Uterus (tissue), 4 donors: Measurements from ENCODE around the gene BEND7. TPM values are rescaled to one million over a fixed set of nuclear protein-coding genes. Genes with fewer than 3 reads are reported as not detected.
A peak's percentile ranks its signal among the peaks of the same experiment; 100 is the strongest.

ENCODE experiments used
- DNase-seq, 2 donors: peaks; one replicate each; pipeline ENCODE4 v3.0.0-alpha.2; 2019 to 2020
- H3K27ac ChIP-seq, 2 donors: fragments of 200-600 bp; sonication (generic); 1 replicate in 1 of 2; 2 replicates in 1 of 2; pipeline ENCODE4 v1.5.1; 2016 to 2018
- H3K27me3 ChIP-seq, 2 donors: fragments of 200-600 bp; sonication (generic); one replicate each; pipeline ENCODE4 v1.5.1; 2018 to 2019; ENCODE audit warnings: control low read depth in 1 of 2
- H3K36me3 ChIP-seq, 2 donors: fragments of 200-600 bp; sonication (generic); one replicate each; pipeline ENCODE4 v1.5.1; 2019; ENCODE audit warnings: control low read depth in 1 of 2
- H3K4me1 ChIP-seq, 2 donors: fragments of 200-600 bp; sonication (generic); one replicate each; pipeline ENCODE4 v1.5.1; 2018 to 2019; ENCODE audit warnings: control low read depth in 1 of 2
- H3K4me3 ChIP-seq, 2 donors: fragments of 200-600 bp; sonication (generic); 1 replicate in 1 of 2; 2 replicates in 1 of 2; pipeline ENCODE4 v1.5.1; 2018 to 2019; ENCODE audit warnings: mild to moderate bottlenecking in 1 of 2
- H3K9me3 ChIP-seq, 2 donors: fragments of 200-600 bp; sonication (generic); one replicate each; pipeline ENCODE4 v1.5.1; 2019; ENCODE audit warnings: control low read depth in 1 of 2
- CTCF ChIP-seq, 4 experiments: fragments of 200-600 bp in 2 of 4; fragments of 450-650 bp in 2 of 4; sonication (generic) in 2 of 4; IDR thresholded peaks; one replicate each; pipeline ENCODE4 v1.5.1; 2016 to 2019; ENCODE audit warnings: antibody characterized with exemption in 4 of 4, mild to moderate bottlenecking in 2 of 4, moderate library complexity in 1 of 4
- POLR2A ChIP-seq, 2 donors: fragments of 450-650 bp; IDR thresholded peaks; one replicate each; pipeline ENCODE4 v1.6.1; 2016; ENCODE audit warnings: antibody characterized with exemption in 2 of 2, mild to moderate bottlenecking in 1 of 2, moderate library complexity in 1 of 2
- intact Hi-C: fragments of 100-400 bp; cut with DNase I; formaldehyde crosslinking; loops from one replicate; pipeline ENCODE4 v1.15.1; 2023; ENCODE audit warnings: low total_unique reads
- total RNA-seq, 4 donors: library from RNA; depleted of rRNA in 3 of 4; stranded (reverse); fragments of >200 nt in 3 of 4; gene quantifications; one replicate each; pipeline versions ENCODE4 v1.1.0 to v1.2.4, GENCODE V29; 2014 to 2023
- donor health status: DM: yes; HTN: yes; CAD: no.

BEND7 gene, protein sequence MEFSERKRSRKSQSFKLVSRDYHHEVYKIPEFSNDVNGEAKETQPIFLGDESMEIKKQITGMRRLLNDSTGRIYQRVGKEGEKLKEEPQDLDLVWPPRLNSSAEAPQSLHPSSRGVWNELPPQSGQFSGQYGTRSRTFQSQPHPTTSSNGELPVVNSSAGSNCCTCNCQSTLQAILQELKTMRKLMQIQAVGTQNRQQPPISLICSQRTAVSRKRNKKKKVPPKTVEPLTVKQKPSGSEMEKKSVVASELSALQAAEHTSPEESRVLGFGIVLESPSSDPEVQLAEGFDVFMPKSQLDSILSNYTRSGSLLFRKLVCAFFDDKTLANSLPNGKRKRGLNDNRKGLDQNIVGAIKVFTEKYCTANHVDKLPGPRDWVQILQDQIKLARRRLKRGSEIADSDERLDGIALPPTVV
- total RNA-seq: 10 to 100 TPM in 2 of 4 donors, 1 to 10 TPM in 2; 3.3 to 32.7 (median 11.9) TPM

DNA sequence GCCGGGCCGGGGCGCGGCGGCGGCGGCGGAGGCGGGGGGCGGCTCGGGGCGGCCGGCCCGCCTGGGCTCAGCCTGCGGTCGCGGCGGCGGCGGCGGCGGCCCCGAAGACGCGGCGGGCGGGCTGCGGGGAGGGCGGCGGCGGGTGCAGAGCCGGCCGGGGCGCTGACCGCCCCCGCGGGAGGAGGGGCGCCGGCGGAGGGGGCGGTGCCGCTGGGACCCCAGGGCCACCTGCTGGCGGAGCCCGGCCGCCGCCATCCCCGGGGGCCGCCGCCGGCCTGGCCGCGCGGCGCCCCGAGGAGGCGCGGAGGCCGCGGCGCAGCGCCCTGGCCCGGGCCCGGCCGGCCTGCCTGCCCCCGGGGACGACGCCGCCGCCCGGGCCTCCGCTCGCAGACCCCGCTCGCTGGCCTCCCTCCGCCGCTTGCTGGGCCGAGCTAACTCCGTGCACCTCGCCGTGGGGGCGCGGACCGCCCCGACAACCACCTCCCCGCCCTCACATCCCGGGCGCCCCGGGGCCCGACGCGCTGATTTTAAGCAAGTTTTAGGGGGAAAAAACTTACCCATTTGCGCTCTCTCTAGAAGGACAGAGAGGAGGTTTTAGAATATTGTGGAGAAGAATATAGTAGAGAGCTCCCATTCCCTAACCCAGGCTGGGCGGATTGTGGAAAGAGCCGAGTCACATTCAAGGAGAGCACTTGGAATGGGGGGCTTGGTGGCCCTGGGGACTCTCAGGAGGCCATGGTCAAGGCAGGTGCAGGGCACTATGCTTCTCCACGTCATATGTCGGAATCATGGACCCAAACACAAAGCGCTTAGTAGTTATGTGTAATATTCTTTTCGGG lies at the start of gene BEND7:
Gene BEND7 (minus strand): TSS at position 140 of the 839 bp plus-strand sequence. CDS start 481 bp downstream, outside the sequence.
- Histone ChIP-seq H3K4me3 (peak within 1 kb of the TSS; percentile 55 to 62), H3K36me3 (no peaks in the 10 kb centered on the region), H3K9me3 (no peaks in the 10 kb centered on the region), H3K4me1 (peaks cover 0 to 5% of the 10 kb centered on the region in 2 donors), H3K27me3 (no peaks in the 10 kb centered on the region), H3K27ac (peak within 1 kb of the TSS; percentile 85 to 90)
- peak in 1 of 4 experiments; percentile 32 for TF ChIP-seq CTCF (IDR thresholded peaks at IDR 0.05)
- TF ChIP-seq POLR2A (IDR thresholded peaks at IDR 0.05): no peak
- intact Hi-C loops: no loop called here
- peak; percentile 20 to 47 for DNase-seq

DNA sequence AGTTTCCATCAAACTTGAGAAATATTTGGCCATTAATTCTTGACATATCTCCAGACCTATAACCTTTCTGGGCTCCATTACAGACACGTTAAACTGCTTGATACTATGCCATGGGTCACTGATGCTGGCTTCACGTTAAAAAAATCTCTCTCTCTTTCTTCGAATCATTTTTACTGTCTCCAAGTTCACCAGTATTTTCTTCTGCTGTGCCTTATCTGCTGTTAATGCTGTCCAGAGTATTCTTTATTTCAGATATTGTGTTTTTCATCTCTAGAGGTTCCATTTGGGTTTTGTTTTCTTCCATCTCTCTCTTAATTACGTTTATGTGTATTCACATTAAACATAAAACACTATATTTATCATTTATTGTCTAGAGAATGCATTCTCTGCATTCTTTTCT lies 45.1 kb upstream of the BEND7 start:
- no peak overlapping the region for H3K27ac ChIP-seq
- DNase-seq: no peak
- TF ChIP-seq POLR2A (IDR thresholded peaks at IDR 0.05) (no peak), CTCF (IDR thresholded peaks at IDR 0.05) (no peak)

GRCh38 chr10:13571541-13571940 lies 42.7 kb upstream of the BEND7 start:
- no peaks in the 10 kb centered on the region for H3K9me3 ChIP-seq
- TF ChIP-seq CTCF (IDR thresholded peaks at IDR 0.05): no peak
- intact Hi-C loops: no loop called here
- DNase-seq: no peak
- H3K36me3 ChIP-seq: no peaks in the 10 kb centered on the region
- no peaks in the 10 kb centered on the region for H3K27me3 ChIP-seq
- H3K4me1 ChIP-seq: no peaks in the 10 kb centered on the region
- H3K27ac ChIP-seq: no peak overlapping the region
- H3K4me3 ChIP-seq: no peak overlapping the region

More for the DNA sequence above, 45.1 kb upstream of the BEND7 start:
- Histone ChIP-seq H3K4me3 (no peak overlapping the region), H3K27me3 (no peaks in the 10 kb centered on the region), H3K9me3 (no peaks in the 10 kb centered on the region), H3K36me3 (no peaks in the 10 kb centered on the region), H3K4me1 (no peaks in the 10 kb centered on the region)
- intact Hi-C loops: no loop called here

DNA sequence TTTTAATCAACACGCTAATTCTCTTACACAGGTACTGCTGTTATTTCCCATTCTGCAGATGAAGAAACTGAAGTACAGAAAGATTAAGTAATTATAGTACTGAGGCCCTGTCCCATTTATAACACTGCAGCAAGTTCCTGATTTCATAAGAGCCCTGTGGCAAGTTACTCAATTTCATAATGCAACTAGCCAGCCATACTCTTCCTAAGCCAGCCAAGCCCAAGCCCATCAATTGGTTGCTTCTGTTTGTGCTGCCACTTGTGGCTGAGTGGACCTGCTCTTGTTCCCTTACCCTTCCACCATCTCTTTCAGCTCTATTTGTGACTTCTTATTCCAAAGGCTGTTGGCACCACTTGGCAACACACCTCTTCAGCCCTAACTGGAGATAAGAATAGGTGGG lies 38.2 kb upstream of the BEND7 start:
- Histone ChIP-seq H3K4me3 (no peak overlapping the region), H3K27ac (no peak overlapping the region), H3K4me1 (no peaks in the 10 kb centered on the region), H3K9me3 (no peaks in the 10 kb centered on the region), H3K36me3 (no peaks in the 10 kb centered on the region), H3K27me3 (no peaks in the 10 kb centered on the region)
- intact Hi-C loops: no loop called here
- DNase-seq: no peak
- TF ChIP-seq CTCF (IDR thresholded peaks at IDR 0.05) (no peak), POLR2A (IDR thresholded peaks at IDR 0.05) (no peak)

DNA sequence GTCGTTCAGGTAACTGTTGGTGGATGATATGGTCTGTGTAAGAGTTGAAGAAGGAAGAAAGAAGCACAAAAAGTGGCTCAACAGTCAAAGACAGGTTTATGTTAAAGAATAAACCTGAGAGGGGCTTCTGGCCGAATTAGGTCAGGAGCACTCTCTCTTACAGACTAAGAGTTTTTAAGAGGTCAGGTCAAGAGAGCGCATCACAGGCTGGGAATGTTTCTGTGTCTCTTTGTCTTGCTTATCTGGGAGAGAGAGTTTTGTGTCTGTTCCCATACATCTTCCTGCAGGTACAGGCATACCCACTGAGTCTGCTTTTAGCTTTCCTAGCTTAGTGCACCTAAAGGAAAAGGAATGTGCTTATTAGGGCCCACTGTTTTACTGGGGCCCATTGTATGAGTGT lies 35.8 kb upstream of the BEND7 start:
- TF ChIP-seq CTCF (IDR thresholded peaks at IDR 0.05) (no peak), POLR2A (IDR thresholded peaks at IDR 0.05) (no peak)
- intact Hi-C loops: no loop called here
- no peak overlapping the region for H3K27ac ChIP-seq
- no peaks in the 10 kb centered on the region for H3K9me3 ChIP-seq
- H3K4me3 ChIP-seq: no peak overlapping the region
- no peak for DNase-seq
- H3K36me3 ChIP-seq: no peaks in the 10 kb centered on the region
- no peaks in the 10 kb centered on the region for H3K4me1 ChIP-seq
- H3K27me3 ChIP-seq: no peaks in the 10 kb centered on the region
